Nephron (organoid): ENCODE measurements around the gene LSG1.

Experiments used
- H3K27ac Mint-ChIP-seq, 3 experiments: 2 replicates each; pipeline ENCODE4 v1.8.0; 2020; ENCODE audit warnings: mixed read lengths in 3 of 3, mild to moderate bottlenecking in 2 of 3, moderate library complexity in 1 of 3
- H3K27me3 Mint-ChIP-seq: 2 replicates; pipeline ENCODE4 v1.8.0; 2021; ENCODE audit warnings: low read depth, mild to moderate bottlenecking, moderate library complexity, mixed read lengths
- H3K36me3 Mint-ChIP-seq: 2 replicates; pipeline ENCODE4 v1.8.0; 2020; ENCODE audit warnings: low read depth, mixed read lengths
- H3K4me1 Mint-ChIP-seq: 2 replicates; pipeline ENCODE4 v1.8.0; 2020; ENCODE audit warnings: mixed read lengths
- H3K4me3 Mint-ChIP-seq, 3 experiments: 2 replicates each; pipeline ENCODE4 v1.8.0; 2020; ENCODE audit warnings: mild to moderate bottlenecking in 3 of 3, mixed read lengths in 3 of 3, moderate library complexity in 2 of 3
- H3K9me3 Mint-ChIP-seq: 2 replicates; pipeline ENCODE4 v1.8.0; 2020; ENCODE audit warnings: mixed read lengths
- TF ChIP-seq, protein P1 (sequence below), 3 experiments: fragments of 200-600 bp; sonication (generic); IDR thresholded peaks; one replicate each; pipeline ENCODE4 v1.5.0; 2021; ENCODE audit warnings: antibody characterized with exemption in 3 of 3; ENCODE audit not compliant: unreplicated experiment in 3 of 3

LSG1 gene

DNA sequence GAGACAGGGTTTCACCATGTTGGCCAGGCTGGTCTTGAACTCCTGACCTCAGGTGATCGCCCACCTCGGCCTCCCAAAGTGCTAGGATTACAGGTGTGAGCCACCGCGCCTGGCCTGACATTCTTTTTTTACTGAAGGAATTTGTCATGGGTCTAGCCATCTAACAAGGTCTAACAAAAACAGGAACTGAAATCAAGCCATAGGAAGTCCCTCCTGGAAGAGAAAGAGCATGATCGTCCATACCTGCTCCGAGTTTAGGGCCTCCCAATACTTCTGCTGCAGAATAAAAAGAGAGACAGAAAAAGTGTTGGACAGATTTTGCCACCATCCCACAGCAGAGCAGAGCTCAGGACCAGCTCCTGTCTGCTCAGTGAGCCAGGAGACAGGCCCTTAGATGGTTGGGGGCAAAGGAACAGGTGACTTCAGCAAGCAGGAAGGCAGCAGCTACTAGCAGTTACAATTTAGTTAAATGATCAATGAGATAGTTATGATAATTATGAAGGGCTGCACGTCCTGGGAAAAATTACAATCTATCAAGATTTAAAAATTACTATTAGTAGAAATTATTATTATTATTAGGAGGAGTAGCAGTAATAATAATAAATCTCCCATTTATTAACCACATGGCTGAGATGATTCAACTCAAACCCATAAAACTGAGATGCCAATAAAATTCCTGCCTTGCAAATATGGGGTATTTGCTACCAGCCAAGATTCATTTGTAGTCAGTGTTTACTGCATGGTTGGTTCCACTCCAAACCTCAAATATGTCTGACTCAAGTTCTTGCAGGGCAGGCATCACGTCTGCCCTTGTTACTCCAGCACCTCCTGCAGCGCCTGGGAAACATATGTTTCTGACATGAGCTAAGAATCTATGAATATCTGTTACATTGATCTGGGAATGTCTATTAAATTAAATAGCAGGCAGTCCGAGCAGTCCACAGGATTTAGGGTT lies 78.9 kb downstream of the LSG1 start:
- Mint-ChIP-seq H3K4me3 (no peak overlapping the region), H3K9me3 (no peaks in the 10 kb centered on the region), H3K4me1 (peaks cover 7% of the 10 kb centered on the region), H3K27ac (no peak overlapping the region), H3K36me3 (peaks cover 7% of the 10 kb centered on the region), H3K27me3 (no peaks in the 10 kb centered on the region)
- TF ChIP-seq, protein P1, sequence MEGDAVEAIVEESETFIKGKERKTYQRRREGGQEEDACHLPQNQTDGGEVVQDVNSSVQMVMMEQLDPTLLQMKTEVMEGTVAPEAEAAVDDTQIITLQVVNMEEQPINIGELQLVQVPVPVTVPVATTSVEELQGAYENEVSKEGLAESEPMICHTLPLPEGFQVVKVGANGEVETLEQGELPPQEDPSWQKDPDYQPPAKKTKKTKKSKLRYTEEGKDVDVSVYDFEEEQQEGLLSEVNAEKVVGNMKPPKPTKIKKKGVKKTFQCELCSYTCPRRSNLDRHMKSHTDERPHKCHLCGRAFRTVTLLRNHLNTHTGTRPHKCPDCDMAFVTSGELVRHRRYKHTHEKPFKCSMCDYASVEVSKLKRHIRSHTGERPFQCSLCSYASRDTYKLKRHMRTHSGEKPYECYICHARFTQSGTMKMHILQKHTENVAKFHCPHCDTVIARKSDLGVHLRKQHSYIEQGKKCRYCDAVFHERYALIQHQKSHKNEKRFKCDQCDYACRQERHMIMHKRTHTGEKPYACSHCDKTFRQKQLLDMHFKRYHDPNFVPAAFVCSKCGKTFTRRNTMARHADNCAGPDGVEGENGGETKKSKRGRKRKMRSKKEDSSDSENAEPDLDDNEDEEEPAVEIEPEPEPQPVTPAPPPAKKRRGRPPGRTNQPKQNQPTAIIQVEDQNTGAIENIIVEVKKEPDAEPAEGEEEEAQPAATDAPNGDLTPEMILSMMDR (IDR thresholded peaks at IDR 0.05; ENCODE audit: unreplicated experiment in 3 of 3): no peak
